BE2C (cell line): ENCODE results near the gene PCDH18. TPM values are rescaled to one million over a fixed set of nuclear protein-coding genes. Genes with fewer than 3 reads are reported as not detected.

Experiments
- DNase-seq: peaks from one replicate; pipeline ENCODE4 v3.0.0-alpha.2; 2020
- H3K27me3 ChIP-seq: fragments of 250-450 bp; sonication (Bioruptor Pico); 2 replicates; pipeline ENCODE4 v1.5.1; 2020; ENCODE audit warnings: mild to moderate bottlenecking
- H3K36me3 ChIP-seq: fragments of 250-450 bp; sonication (Bioruptor Pico); 2 replicates; pipeline ENCODE4 v1.5.1; 2020; ENCODE audit warnings: mild to moderate bottlenecking
- H3K4me1 ChIP-seq: fragments of 250-450 bp; sonication (Bioruptor Pico); 2 replicates; pipeline ENCODE4 v1.5.1; 2020
- H3K4me3 ChIP-seq: 2 replicates; pipeline ENCODE4 v1.5.1; 2011; ENCODE audit warnings: low read depth, low read length
- H3K9me3 ChIP-seq: fragments of 250-450 bp; sonication (Bioruptor Pico); 2 replicates; pipeline ENCODE4 v1.5.1; 2020
- polyA plus RNA-seq: library from polyadenylated mRNA; unstranded; fragments of >200 nt; gene quantifications from one replicate; pipeline ENCODE4 v1.2.1, GENCODE V29; 2012; ENCODE audit warnings: low read depth, missing spikeins; ENCODE audit not compliant: insufficient read length, insufficient read depth
- TF ChIP-seq, protein P1 (sequence below): IDR thresholded peaks from 2 replicates; pipeline ENCODE4 v1.5.1; 2012; ENCODE audit warnings: mild to moderate bottlenecking, low read depth, low read length

The PCDH18 gene, protein sequence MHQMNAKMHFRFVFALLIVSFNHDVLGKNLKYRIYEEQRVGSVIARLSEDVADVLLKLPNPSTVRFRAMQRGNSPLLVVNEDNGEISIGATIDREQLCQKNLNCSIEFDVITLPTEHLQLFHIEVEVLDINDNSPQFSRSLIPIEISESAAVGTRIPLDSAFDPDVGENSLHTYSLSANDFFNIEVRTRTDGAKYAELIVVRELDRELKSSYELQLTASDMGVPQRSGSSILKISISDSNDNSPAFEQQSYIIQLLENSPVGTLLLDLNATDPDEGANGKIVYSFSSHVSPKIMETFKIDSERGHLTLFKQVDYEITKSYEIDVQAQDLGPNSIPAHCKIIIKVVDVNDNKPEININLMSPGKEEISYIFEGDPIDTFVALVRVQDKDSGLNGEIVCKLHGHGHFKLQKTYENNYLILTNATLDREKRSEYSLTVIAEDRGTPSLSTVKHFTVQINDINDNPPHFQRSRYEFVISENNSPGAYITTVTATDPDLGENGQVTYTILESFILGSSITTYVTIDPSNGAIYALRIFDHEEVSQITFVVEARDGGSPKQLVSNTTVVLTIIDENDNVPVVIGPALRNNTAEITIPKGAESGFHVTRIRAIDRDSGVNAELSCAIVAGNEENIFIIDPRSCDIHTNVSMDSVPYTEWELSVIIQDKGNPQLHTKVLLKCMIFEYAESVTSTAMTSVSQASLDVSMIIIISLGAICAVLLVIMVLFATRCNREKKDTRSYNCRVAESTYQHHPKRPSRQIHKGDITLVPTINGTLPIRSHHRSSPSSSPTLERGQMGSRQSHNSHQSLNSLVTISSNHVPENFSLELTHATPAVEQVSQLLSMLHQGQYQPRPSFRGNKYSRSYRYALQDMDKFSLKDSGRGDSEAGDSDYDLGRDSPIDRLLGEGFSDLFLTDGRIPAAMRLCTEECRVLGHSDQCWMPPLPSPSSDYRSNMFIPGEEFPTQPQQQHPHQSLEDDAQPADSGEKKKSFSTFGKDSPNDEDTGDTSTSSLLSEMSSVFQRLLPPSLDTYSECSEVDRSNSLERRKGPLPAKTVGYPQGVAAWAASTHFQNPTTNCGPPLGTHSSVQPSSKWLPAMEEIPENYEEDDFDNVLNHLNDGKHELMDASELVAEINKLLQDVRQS
- 65.4 TPM for polyA plus RNA-seq

DNA sequence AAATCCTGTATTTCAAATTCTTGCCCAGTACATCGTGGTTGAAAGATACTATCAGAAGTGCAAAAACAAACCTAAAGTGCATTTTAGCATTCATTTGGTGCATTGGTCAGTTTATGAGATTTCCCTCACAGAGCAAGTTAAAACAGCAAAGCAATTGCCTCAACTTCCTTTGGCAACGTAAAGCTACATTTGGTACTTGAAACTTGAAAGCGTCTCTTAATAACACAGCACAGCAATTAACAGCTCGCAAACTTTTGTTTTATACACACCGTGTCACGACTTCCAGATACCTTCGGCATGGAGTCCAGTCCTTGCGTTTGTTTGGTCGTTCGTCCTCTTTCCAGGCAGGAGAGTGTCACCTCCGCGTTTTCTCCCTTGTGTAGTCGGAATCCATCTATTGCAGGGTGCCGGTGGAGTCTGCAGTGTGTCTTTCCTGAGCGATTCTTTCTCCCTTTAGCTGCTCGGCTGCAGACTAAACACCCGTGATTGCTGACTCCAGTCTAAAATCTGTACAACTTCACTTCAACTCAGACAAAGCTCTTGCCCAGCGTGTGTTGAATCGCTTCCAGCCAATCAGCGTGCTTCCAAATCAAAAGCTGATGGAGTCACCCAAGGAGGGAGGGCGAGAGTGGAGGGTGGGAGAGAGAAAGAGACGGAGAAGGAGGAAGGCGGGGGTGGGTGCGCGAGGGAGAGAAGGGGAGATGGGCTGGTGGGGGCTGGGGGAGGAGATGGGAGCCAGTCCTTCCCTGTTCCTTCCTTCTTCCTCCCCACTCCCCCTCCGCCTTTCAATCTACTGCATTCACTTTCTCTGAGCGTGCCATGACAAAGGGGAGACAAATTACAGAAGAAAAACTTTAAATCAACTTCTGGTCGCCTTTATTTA is at the start of gene PCDH18:
Gene PCDH18, minus strand, starts transcription at position 509 of the 883 bp plus-strand sequence. Its CDS starts 406 bp downstream, at position 103.
- DNase-seq: peak; percentile 83
- TF ChIP-seq, protein P1, sequence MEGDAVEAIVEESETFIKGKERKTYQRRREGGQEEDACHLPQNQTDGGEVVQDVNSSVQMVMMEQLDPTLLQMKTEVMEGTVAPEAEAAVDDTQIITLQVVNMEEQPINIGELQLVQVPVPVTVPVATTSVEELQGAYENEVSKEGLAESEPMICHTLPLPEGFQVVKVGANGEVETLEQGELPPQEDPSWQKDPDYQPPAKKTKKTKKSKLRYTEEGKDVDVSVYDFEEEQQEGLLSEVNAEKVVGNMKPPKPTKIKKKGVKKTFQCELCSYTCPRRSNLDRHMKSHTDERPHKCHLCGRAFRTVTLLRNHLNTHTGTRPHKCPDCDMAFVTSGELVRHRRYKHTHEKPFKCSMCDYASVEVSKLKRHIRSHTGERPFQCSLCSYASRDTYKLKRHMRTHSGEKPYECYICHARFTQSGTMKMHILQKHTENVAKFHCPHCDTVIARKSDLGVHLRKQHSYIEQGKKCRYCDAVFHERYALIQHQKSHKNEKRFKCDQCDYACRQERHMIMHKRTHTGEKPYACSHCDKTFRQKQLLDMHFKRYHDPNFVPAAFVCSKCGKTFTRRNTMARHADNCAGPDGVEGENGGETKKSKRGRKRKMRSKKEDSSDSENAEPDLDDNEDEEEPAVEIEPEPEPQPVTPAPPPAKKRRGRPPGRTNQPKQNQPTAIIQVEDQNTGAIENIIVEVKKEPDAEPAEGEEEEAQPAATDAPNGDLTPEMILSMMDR: no peak
- H3K4me1 ChIP-seq: 0 out of 2 replicates have a peak, but pooled peaks cover 3% of the 10 kb centered on the region

DNA sequence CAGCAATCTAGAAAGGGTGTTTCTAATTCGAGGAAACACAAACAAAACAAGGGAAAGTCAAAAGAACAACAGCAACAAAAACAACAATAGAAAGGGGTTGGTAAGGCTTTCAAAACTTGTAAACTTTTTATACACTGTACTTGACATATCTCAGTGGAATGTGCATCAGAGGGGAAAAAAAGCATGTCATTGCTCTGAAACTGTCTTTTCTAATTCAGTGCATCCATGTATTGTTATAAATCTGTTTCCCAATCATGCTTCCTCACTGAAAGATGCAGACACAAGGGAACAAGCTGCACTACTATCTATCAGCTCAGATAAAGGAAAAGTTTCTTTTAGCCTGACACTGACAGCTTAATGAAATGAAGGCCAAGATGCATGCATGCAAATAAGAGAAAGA is 44.2 kb upstream of the PCDH18 start:
- TF ChIP-seq, protein P1: no peak
- no peak overlapping the region for H3K4me3 ChIP-seq

More for the DNA sequence above, at the start of gene PCDH18:
- Histone ChIP-seq H3K4me3 (peak within 1 kb of the TSS; percentile 91), H3K27me3 (no peaks in the 10 kb centered on the region), H3K36me3 (peaks cover 29% of the 10 kb centered on the region), H3K9me3 (no peaks in the 10 kb centered on the region)

DNA sequence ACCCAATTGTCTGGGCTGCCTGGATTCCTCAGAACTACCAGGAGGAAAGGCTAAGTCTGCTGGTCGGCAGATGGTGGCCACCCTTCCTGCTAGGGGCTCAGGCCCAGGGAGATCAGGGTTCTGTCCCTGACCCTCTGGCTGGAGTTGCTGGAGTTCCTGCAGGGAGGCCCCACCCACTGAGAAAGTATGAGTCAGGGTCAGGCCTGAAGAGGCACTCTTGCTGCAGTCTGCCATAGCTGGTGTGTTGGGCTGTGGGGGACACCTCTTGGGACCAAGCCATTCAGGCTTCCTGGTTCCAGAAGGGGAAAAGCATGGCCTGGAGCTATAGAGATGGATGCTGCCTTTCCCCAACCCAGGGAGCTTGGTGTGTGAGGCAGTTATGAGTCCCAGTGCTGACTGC is 40.4 kb upstream of the PCDH18 start:
- no peak for DNase-seq
- Histone ChIP-seq H3K9me3 (no peaks in the 10 kb centered on the region), H3K27me3 (no peaks in the 10 kb centered on the region), H3K4me3 (no peak overlapping the region), H3K4me1 (no peaks in the 10 kb centered on the region), H3K36me3 (no peaks in the 10 kb centered on the region)
- TF ChIP-seq, protein P1: no peak

More for the DNA sequence above, 44.2 kb upstream of the PCDH18 start:
- Histone ChIP-seq H3K9me3 (no peaks in the 10 kb centered on the region), H3K4me1 (no peaks in the 10 kb centered on the region), H3K27me3 (no peaks in the 10 kb centered on the region), H3K36me3 (no peaks in the 10 kb centered on the region)
- no peak for DNase-seq

DNA sequence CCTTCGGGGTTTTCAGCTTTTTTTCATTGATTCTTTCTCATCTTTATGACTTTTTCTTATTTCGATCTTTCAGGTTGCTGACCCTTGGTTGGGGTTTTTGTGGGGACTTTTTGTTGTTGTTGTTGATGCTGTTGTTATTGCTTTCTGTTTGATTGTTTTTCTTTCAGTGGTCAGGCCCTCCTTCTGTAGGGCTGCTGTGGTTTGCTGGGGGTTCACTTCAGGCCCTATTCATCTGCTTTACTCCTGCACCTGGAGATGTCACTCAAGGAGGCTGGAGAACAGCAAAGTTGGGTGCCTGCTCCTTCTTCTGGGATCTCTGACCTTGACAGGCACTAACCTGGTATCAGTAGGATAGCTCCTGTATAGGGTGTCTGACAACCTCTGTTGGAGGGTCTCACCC is 39.9 kb upstream of the PCDH18 start:
- H3K4me3 ChIP-seq: no peak overlapping the region
- H3K4me1 ChIP-seq: no peaks in the 10 kb centered on the region
- no peaks in the 10 kb centered on the region for H3K27me3 ChIP-seq
- H3K36me3 ChIP-seq: no peaks in the 10 kb centered on the region
- TF ChIP-seq, protein P1: no peak
- no peak for DNase-seq
- no peaks in the 10 kb centered on the region for H3K9me3 ChIP-seq

DNA sequence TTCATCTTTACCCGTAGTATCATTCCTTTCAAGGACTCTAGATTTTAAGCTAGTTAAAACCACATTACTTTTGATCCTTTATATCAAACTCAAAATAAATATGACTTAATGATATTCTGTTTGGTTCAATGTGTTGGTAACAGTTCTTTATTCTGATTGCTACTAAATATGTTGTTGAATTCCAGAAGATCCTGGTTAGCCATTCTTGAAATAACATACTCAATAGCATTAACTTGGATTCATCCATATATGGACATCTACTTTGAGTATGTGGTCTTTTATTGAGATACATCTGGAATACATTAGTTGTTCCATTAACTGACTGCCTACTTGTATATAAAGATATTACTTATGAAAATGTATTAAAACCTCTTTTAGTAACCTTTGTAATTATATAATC is 27.5 kb upstream of the PCDH18 start:
- peaks cover 5% of the 10 kb centered on the region; the same call in 1 of the 2 replicates for H3K4me1 ChIP-seq
- no peaks in the 10 kb centered on the region for H3K9me3 ChIP-seq
- H3K4me3 ChIP-seq: no peak overlapping the region
- H3K27me3 ChIP-seq: no peaks in the 10 kb centered on the region
- no peaks in the 10 kb centered on the region for H3K36me3 ChIP-seq
- TF ChIP-seq, protein P1: no peak
- no peak for DNase-seq
